SU-DHL-6 (cell line): ENCODE measurements around the gene C1orf21.

Source experiments
- H2AFZ ChIP-seq: fragments of 200-600 bp; sonication (generic); 2 replicates; pipeline ENCODE4 v1.6.1; 2014; ENCODE audit warnings: low read depth, mild to moderate bottlenecking, moderate library complexity, mixed read lengths, antibody characterized with exemption, low read length; ENCODE audit not compliant: severe bottlenecking
- H3F3A ChIP-seq: fragments of 200-600 bp; shearing (Covaris generic); 2 replicates; pipeline ENCODE4 v1.6.0; 2016; ENCODE audit warnings: antibody characterized with exemption, mild to moderate bottlenecking; ENCODE audit not compliant: insufficient read depth
- H3K27ac ChIP-seq: fragments of 200-600 bp; sonication (generic); 2 replicates; pipeline ENCODE4 v1.5.1; 2016; ENCODE audit warnings: low read depth, mild to moderate bottlenecking, low read length, moderate library complexity, mixed read lengths
- H3K27me3 ChIP-seq: fragments of 200-600 bp; sonication (generic), shearing (Covaris generic); 2 replicates; pipeline ENCODE4 v1.6.0; 2014; ENCODE audit warnings: mild to moderate bottlenecking, low read length
- H3K36me3 ChIP-seq: fragments of 200-600 bp; sonication (generic); 2 replicates; pipeline ENCODE4 v1.6.1; 2014; ENCODE audit warnings: mild to moderate bottlenecking, low read length, mixed read lengths
- H3K4me2 ChIP-seq: fragments of 300-600, 200-600 bp; shearing (Covaris generic), sonication (generic); 2 replicates; pipeline ENCODE4 v1.6.0; 2014; ENCODE audit warnings: low read length, low read depth, mild to moderate bottlenecking; ENCODE audit not compliant: poor library complexity, severe bottlenecking
- H3K4me3 ChIP-seq: fragments of 200-600 bp; sonication (generic); 2 replicates; pipeline ENCODE4 v1.5.1; 2014; ENCODE audit warnings: antibody characterized with exemption, low read length, mild to moderate bottlenecking, mixed read lengths; ENCODE audit not compliant: insufficient read depth, poor library complexity, severe bottlenecking
- H3K79me2 ChIP-seq: fragments of 200-600 bp; sonication (generic); 2 replicates; pipeline ENCODE4 v1.6.1; 2014; ENCODE audit warnings: mild to moderate bottlenecking, low read length, moderate library complexity; ENCODE audit not compliant: insufficient read depth
- H3K9ac ChIP-seq: fragments of 200-600 bp; sonication (generic); 2 replicates; pipeline ENCODE4 v1.7.0; 2014; ENCODE audit warnings: mild to moderate bottlenecking, low read length
- H3K9me2 ChIP-seq: fragments of 200-600 bp; sonication (generic); replicated peaks from 2 replicates; pipeline ENCODE4 v1.6.1; 2014; ENCODE audit warnings: low read length; ENCODE audit not compliant: insufficient read depth
- H3K9me3 ChIP-seq: fragments of 200-600 bp; sonication (generic); 2 replicates; pipeline ENCODE4 v1.6.1; 2014; ENCODE audit warnings: low read length, mixed read lengths; ENCODE audit not compliant: insufficient read depth
- H4K20me1 ChIP-seq: fragments of 200-600 bp; sonication (generic); 2 replicates; pipeline ENCODE4 v1.6.1; 2014; ENCODE audit warnings: low read depth, mild to moderate bottlenecking, antibody characterized with exemption, low read length, moderate library complexity, mixed read lengths
- CTCF ChIP-seq: fragments of 200-600 bp; sonication (generic); IDR thresholded peaks from one replicate; pipeline ENCODE4 v1.5.1; 2017; ENCODE audit warnings: antibody characterized with exemption, mild to moderate bottlenecking, low read length, moderate library complexity; ENCODE audit not compliant: insufficient read depth, poor library complexity, severe bottlenecking
- EZH2phosphoT487 ChIP-seq: fragments of 200-600 bp; sonication (generic), shearing (Covaris generic); conservative IDR thresholded peaks from 2 replicates; pipeline ENCODE4 v1.6.1; 2018; ENCODE audit warnings: mild to moderate bottlenecking, antibody characterized with exemption, low read length, moderate library complexity, mixed read lengths

Gene C1orf21

GRCh38 chr1:184552446-184552845, 165.6 kb downstream of the C1orf21 start:
- no peaks in the 10 kb centered on the region for H3K27me3 ChIP-seq
- H3K4me3 ChIP-seq, result no peak overlapping the region
- H3K9me2 ChIP-seq, result no peaks in the 10 kb centered on the region
- H3K9ac ChIP-seq, result no peak overlapping the region
- H3K79me2 ChIP-seq, result no peaks in the 10 kb centered on the region
- H3K27ac ChIP-seq, result no peak overlapping the region
- no peak overlapping the region for H3K4me2 ChIP-seq
- TF ChIP-seq CTCF, result no peak
- no peak for TF ChIP-seq EZH2phosphoT487
- H3K36me3 ChIP-seq, result no peaks in the 10 kb centered on the region
- no peak overlapping the region for H2AFZ ChIP-seq
- H3F3A ChIP-seq, result no peaks in the 10 kb centered on the region
- no peaks in the 10 kb centered on the region for H3K9me3 ChIP-seq
- no peaks in the 10 kb centered on the region for H4K20me1 ChIP-seq

GRCh38 chr1:184553845-184554244, 167.0 kb downstream of the C1orf21 start:
- Histone ChIP-seq H3K9ac (no peak overlapping the region), H3F3A (no peaks in the 10 kb centered on the region), H3K27ac (no peak overlapping the region), H3K4me3 (no peak overlapping the region), H3K36me3 (no peaks in the 10 kb centered on the region), H3K9me2 (no peaks in the 10 kb centered on the region), H3K27me3 (no peaks in the 10 kb centered on the region), H3K79me2 (no peaks in the 10 kb centered on the region), H2AFZ (no peak overlapping the region), H4K20me1 (no peaks in the 10 kb centered on the region), H3K9me3 (no peaks in the 10 kb centered on the region), H3K4me2 (no peak overlapping the region)
- no peak for TF ChIP-seq CTCF
- TF ChIP-seq EZH2phosphoT487, result no peak

GRCh38 chr1:184555665-184556641, 169.1 kb downstream of the C1orf21 start:
- H3K4me2 ChIP-seq, result no peak overlapping the region
- no peaks in the 10 kb centered on the region for H3K9me3 ChIP-seq
- no peak overlapping the region for H3K27ac ChIP-seq
- no peaks in the 10 kb centered on the region for H4K20me1 ChIP-seq
- no peaks in the 10 kb centered on the region for H3K79me2 ChIP-seq
- TF ChIP-seq CTCF (no peak), EZH2phosphoT487 (no peak)
- no peaks in the 10 kb centered on the region for H3K9me2 ChIP-seq
- H3K36me3 ChIP-seq, result no peaks in the 10 kb centered on the region
- H2AFZ ChIP-seq, result no peak overlapping the region
- no peaks in the 10 kb centered on the region for H3K27me3 ChIP-seq
- H3K4me3 ChIP-seq, result no peak overlapping the region
- no peaks in the 10 kb centered on the region for H3F3A ChIP-seq
- no peak overlapping the region for H3K9ac ChIP-seq
